GM10248 (cell line): Measurements from ENCODE around the gene PCED1B.
A peak's percentile ranks its signal among the peaks of the same experiment; 100 is the strongest.

Experiments
- CTCF ChIA-PET: fragments of 300-600 bp; sonication (Branson Sonifier 250); formaldehyde crosslinking; extraction: SDS; loops from one replicate; lab custom pipeline; 2021; ENCODE audit warnings: antibody characterized with exemption; lab: Yijun Ruan, JAX
- POLR2A ChIA-PET: fragments of 350-650 bp; sonication (Branson Sonifier 250); formaldehyde crosslinking; extraction: SDS; loops from one replicate; lab custom pipeline; 2020; ENCODE audit warnings: antibody characterized with exemption; lab: Yijun Ruan, JAX
- DNase-seq: peaks from one replicate; pipeline ENCODE4 v3.0.0; 2012; ENCODE audit errors: extremely low spot score
- TF ChIP-seq, protein P1 (sequence below): IDR thresholded peaks from 2 replicates; pipeline ENCODE4 v1.5.1; 2012; ENCODE audit warnings: mild to moderate bottlenecking, low read depth; ENCODE audit errors: extremely low read depth, missing control alignments, control extremely low read depth

The PCED1B gene

DNA sequence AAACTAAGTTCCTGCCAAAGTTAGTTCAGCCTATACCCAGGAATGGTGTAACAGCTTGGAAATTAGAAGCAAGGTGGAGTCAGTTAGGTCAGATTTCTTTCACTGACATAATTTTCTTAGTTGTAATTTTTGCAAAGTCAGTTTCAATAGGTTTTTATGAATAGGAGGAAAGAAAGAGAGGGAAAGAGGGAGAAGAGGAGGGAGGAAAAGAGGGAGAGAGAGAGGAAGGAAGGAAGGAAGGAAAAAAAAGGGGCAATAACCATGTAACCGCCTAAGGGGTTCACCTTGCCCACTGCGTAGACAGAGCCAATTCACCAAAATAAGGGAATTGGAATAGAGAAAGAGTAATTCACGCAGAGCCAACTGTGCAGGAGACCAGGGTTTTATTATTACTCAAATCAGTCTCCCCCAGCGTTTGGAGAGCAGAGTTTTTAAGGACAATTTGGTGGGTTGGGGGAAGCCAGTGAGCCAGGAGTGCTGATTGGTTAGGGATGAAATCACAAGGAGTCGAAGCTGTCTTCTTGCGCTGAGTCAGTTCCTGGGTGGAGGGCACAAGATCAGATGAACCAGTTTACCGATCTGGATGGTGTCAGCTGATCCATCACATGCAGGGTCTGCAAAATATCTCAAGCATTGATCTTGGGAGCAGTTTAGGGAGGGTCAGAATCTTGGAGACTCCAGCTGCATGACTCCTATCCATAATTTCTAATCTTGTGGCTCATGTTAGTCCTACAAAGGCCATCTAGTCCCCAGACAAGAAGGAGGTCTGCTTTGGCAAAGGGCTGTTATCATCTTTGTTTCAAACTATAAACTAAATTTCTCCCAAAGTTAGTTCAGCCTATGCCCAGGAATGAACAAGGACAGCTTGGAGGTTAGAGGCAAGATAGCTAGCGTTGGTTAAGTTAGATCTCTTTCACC lies 126.4 kb downstream of the PCED1B start:
- ChIA-PET CTCF (interaction anchor here (2.0 kb wide), 1 partner anchor 12 kb away, joined by 13 read pairs; no protein-coding TSS in a partner anchor), POLR2A (no interaction called here)
- TF ChIP-seq, protein P1, sequence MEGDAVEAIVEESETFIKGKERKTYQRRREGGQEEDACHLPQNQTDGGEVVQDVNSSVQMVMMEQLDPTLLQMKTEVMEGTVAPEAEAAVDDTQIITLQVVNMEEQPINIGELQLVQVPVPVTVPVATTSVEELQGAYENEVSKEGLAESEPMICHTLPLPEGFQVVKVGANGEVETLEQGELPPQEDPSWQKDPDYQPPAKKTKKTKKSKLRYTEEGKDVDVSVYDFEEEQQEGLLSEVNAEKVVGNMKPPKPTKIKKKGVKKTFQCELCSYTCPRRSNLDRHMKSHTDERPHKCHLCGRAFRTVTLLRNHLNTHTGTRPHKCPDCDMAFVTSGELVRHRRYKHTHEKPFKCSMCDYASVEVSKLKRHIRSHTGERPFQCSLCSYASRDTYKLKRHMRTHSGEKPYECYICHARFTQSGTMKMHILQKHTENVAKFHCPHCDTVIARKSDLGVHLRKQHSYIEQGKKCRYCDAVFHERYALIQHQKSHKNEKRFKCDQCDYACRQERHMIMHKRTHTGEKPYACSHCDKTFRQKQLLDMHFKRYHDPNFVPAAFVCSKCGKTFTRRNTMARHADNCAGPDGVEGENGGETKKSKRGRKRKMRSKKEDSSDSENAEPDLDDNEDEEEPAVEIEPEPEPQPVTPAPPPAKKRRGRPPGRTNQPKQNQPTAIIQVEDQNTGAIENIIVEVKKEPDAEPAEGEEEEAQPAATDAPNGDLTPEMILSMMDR: no peak
- DNase-seq: no peak

DNA sequence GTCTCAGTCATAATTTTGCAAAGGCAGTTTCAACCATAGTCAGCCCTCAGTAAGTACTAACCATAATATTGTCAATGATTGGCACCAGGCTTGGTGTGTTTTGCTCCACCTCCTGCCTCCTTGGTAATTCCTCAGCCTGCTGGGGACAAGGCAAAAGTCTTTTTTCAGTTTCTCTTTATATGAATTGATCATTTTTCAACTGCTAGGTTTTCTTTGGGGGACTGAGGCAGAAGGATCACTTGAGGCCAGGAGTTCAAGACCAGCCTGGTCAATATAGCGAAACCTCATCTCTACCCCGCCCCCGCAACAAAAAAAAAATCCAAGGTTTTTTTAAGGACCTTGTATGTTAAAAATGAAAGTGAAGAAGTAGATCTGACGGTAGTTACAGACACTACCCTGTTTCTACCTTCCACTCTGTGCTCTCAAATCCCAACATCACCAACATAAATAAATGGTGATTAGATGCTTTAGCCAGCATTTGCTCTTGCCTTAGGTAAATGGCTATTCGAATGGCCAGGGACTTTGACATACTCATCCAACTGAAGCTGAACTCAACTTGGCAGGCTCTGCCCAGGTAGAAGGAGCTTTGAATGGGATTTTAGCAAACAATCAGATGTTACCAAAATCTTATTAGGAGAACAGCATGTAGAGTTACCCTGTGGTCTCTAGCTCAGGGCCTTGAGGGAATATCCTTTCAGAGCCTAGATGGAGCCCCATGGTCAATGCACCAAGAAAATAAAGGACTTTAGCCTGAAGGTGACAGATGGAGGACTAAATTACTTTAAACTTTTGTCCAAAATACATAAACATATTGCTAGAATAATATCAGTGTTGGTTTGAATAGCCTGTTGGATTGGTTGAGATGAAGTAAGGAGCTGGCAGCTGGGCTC lies 127.3 kb downstream of the PCED1B start:
- POLR2A ChIA-PET: no interaction called here
- CTCF ChIA-PET: interaction anchor here (1.0 to 2.1 kb wide), 9 partner anchors 11 to 175 kb away, joined by 3 to 20 read pairs (median 4); no protein-coding TSS in a partner anchor
- no peak for DNase-seq
- TF ChIP-seq, protein P1: no peak

DNA sequence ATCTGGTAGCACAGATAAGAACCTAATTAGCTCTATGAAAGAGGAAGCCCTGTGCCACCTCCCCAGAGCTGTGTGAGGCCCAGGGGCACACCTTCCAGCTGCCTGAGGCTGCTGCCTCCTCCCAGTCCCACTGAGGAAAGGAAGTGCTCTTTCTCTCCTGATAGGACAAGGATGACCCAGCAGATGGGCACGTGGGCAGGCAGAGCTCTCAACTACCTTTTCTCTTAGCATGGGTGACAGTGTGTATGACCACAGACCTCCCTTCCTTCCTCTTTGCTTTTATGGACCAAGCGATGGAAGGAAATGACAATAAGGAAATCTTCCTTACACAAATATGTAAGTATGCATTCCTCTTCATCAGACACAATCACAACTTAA lies 127.9 kb downstream of the PCED1B start:
- no peak for DNase-seq
- TF ChIP-seq, protein P1: no peak
- POLR2A ChIA-PET: no interaction called here
- CTCF ChIA-PET: interaction anchor here (0.9 to 2.1 kb wide), 11 partner anchors 10 to 207 kb away, joined by 3 to 20 read pairs (median 4); no protein-coding TSS in a partner anchor

DNA sequence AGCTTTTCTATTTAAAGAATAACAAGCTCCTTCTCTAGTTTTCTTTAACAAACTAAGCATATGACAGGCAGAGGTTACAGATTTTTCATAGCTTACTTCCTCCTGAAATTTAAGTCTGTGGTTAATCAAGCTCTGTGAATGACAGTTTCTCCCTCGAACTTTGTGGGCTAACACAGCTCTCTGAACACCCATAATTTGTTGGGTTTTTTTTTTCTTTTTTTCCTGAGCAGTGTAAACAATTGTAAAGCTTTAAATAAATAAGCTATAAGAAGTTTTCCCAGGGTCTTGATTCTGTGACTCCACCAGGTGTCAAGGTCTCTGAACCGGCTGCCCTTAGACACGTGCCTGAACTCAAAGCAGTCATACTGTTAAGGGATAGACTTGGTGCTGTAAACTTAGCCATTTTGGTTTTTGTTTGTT lies 128.4 kb downstream of the PCED1B start:
- ChIA-PET POLR2A (no interaction called here), CTCF (interaction anchor here (0.9 to 2.1 kb wide), 10 partner anchors 10 to 207 kb away, joined by 3 to 20 read pairs (median 4); no protein-coding TSS in a partner anchor)
- DNase-seq: peak; percentile 52
- TF ChIP-seq, protein P1: no peak

DNA sequence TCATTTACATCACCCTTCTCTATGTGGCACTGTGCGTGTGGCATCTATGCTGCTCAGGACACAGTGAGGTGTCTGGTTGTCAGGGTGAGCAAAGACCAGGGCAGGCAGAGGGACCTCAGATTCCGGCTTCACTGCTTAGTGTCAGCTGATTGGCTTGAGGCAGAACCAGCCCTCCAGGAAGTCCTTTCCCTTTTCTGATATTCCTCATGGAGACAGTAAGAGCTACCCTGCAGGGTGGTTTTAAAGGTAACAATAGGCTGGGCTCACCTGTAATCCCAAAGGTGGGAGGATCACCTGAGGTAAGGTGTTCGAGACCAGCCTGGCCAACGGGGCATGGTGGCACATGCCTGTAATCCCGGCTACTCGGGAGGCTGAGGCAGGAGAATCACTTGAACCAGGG lies 129.6 kb downstream of the PCED1B start:
- no peak for DNase-seq
- POLR2A ChIA-PET: no interaction called here
- CTCF ChIA-PET: interaction anchor here (2.1 kb wide), 1 partner anchor 177 kb away, joined by 4 read pairs; no protein-coding TSS in a partner anchor
- TF ChIP-seq, protein P1: no peak

DNA sequence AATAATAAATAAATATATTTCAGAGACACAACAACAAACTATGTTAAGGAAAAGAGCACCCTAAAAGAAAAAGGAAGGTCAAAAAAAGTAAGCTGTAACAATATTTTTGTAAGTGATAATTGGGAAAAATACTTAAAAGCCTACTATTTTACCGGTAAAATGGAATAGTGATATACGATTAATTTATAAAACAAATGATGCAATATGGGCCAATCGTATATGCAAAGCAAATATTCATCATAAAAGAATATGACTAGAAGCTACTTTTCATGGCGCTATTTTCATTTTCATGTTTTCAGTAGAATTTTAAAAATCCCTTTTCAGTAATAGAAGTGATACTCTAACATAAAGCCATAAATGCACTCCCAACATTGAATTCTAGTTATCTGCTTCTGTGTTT lies 131.4 kb downstream of the PCED1B start:
- ChIA-PET POLR2A (no interaction called here), CTCF (interaction anchor here (1.3 kb wide), 1 partner anchor 9 kb away, joined by 4 read pairs; no protein-coding TSS in a partner anchor)
- DNase-seq: no peak
- TF ChIP-seq, protein P1: no peak
